22Rv1 (cell line): Measurements from ENCODE around the gene KCNH8.

ENCODE experiments used
- ZFX ChIP-seq: fragments of 450-650 bp; IDR thresholded peaks from 2 replicates; pipeline ENCODE4 v1.6.1; 2017; ENCODE audit warnings: antibody characterized with exemption, borderline replicate concordance
- TF ChIP-seq, protein P1 (sequence below): fragments of 450-650 bp; IDR thresholded peaks from 2 replicates; pipeline ENCODE4 v1.5.1; 2017; ENCODE audit warnings: mild to moderate bottlenecking

DNA sequence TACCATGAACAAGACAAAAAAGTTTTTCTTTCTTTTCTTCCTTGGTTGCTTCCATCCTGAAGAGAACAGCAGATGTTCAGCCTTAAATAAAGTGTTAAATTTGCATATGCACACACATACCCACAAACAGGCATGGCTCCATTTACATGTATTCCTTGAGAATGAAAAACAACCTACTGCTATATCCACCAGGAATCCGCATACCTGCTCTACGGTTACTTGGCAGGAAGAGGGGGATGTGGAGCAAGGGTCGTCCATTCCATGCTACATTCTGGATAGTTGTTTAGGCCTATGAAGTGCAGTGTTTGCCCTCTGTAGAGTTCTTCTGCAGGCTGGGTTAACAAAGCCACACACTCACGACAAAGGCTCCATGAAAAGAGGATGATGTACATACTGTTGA is 322.8 kb downstream of the KCNH8 start:
- TF ChIP-seq, protein P1, sequence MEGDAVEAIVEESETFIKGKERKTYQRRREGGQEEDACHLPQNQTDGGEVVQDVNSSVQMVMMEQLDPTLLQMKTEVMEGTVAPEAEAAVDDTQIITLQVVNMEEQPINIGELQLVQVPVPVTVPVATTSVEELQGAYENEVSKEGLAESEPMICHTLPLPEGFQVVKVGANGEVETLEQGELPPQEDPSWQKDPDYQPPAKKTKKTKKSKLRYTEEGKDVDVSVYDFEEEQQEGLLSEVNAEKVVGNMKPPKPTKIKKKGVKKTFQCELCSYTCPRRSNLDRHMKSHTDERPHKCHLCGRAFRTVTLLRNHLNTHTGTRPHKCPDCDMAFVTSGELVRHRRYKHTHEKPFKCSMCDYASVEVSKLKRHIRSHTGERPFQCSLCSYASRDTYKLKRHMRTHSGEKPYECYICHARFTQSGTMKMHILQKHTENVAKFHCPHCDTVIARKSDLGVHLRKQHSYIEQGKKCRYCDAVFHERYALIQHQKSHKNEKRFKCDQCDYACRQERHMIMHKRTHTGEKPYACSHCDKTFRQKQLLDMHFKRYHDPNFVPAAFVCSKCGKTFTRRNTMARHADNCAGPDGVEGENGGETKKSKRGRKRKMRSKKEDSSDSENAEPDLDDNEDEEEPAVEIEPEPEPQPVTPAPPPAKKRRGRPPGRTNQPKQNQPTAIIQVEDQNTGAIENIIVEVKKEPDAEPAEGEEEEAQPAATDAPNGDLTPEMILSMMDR = no peak
- no peak for TF ChIP-seq ZFX
